ENCODE results near the gene TANK. TPM values are rescaled to one million over a fixed set of nuclear protein-coding genes. Genes with fewer than 3 reads are reported as not detected.

Gene TANK
- total and polyA plus RNA-seq, 2 donors (not counting 3 experiments of a cell fraction or from before 2014, with no cell fraction given), result 33.3 to 83.2 TPM

DNA sequence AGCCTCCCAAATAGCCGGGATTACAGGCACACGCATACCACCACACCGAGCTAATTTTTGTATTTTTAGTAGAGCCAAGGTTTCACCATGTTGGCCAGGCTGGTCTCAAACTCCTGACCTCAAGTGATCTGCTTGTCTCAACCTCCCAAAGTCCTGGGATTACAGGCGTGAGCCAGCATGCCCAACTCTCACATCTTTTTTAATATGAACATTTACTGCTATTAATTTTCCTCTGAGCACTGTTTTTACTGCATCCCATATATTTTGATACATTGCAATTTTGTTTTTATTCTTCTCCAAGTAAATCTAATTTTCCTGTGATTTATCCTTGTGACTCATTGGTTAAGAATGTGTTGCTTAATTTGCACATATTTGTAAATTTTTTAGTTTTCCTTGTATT lies 9.5 kb upstream of the TANK start:
- DNase-seq (ENCODE audit: low read depth, low spot score), result no peak
- H2AFZ ChIP-seq (ENCODE audit: low read depth, low read length), result no peak overlapping the region
- CTCF ChIA-PET, result no interaction called here

More for the DNA sequence above, 9.5 kb upstream of the TANK start:
- Histone ChIP-seq H3K4me2 (ENCODE audit: insufficient read depth, low read length) (no peak overlapping the region), H4K20me1 (replicated peaks; ENCODE audit: control insufficient read depth, extremely low read depth, insufficient read depth, low read length) (no peaks in the 10 kb centered on the region), H3K4me3 (replicated peaks in 1 of 3; ENCODE audit: insufficient read depth in 1 of 3, low read depth in 1 of 3, low read length in 3 of 3) (no peak overlapping the region), H3K4me1 (ENCODE audit: control insufficient read depth, extremely low read depth, insufficient read depth, low read length) (no peaks in the 10 kb centered on the region), H3K27ac (ENCODE audit: insufficient read depth, low read depth, low read length) (no peak overlapping the region), H3K9me1 (replicated peaks; ENCODE audit: control insufficient read depth, extremely low read depth, insufficient read depth, low read length) (no peaks in the 10 kb centered on the region), H3K79me2 (ENCODE audit: control insufficient read depth, insufficient read depth, low read length) (no peaks in the 10 kb centered on the region), H3K9ac (replicated peaks; ENCODE audit: extremely low read depth, insufficient read depth, low read length) (no peak overlapping the region), H3K9me3 (replicated peaks; ENCODE audit: control insufficient read depth, insufficient read depth, low read length) (no peaks in the 10 kb centered on the region), H3K27me3 (ENCODE audit: control insufficient read depth in 2 of 2, insufficient read depth in 2 of 2, low read length in 2 of 2) (no peaks in the 10 kb centered on the region), H3K36me3 (ENCODE audit: control insufficient read depth in 2 of 2, extremely low read depth in 1 of 2, insufficient read depth in 2 of 2, low read length in 2 of 2) (no peaks in the 10 kb centered on the region)
- intact Hi-C loops (cut with micrococcal nuclease), result no loop called here
- POLR2A ChIA-PET, result no interaction called here
- BruUV-seq (replicated peaks), result no TSS peak
- FAIRE-seq, result no peak
- TF ChIP-seq, protein P1, sequence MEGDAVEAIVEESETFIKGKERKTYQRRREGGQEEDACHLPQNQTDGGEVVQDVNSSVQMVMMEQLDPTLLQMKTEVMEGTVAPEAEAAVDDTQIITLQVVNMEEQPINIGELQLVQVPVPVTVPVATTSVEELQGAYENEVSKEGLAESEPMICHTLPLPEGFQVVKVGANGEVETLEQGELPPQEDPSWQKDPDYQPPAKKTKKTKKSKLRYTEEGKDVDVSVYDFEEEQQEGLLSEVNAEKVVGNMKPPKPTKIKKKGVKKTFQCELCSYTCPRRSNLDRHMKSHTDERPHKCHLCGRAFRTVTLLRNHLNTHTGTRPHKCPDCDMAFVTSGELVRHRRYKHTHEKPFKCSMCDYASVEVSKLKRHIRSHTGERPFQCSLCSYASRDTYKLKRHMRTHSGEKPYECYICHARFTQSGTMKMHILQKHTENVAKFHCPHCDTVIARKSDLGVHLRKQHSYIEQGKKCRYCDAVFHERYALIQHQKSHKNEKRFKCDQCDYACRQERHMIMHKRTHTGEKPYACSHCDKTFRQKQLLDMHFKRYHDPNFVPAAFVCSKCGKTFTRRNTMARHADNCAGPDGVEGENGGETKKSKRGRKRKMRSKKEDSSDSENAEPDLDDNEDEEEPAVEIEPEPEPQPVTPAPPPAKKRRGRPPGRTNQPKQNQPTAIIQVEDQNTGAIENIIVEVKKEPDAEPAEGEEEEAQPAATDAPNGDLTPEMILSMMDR (IDR thresholded peaks at IDR 0.05; ENCODE audit: extremely low read depth in 1 of 2, insufficient read depth in 1 of 2, low read depth in 1 of 2, low read length in 2 of 2), result no peak
- TF ChIP-seq MYC (IDR thresholded peaks at IDR 0.05; ENCODE audit: low read depth, low read length), result no peak
- TF ChIP-seq JUN (IDR thresholded peaks at IDR 0.05; ENCODE audit: borderline replicate concordance, insufficient read depth, insufficient read length, low read depth), result no peak
- TF ChIP-seq GATA2 (IDR thresholded peaks at IDR 0.05; ENCODE audit: insufficient read depth, insufficient read length, low read depth, low read length), result no peak
- TF ChIP-seq, protein P2, sequence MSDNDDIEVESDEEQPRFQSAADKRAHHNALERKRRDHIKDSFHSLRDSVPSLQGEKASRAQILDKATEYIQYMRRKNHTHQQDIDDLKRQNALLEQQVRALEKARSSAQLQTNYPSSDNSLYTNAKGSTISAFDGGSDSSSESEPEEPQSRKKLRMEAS (IDR thresholded peaks at IDR 0.05; ENCODE audit: insufficient read depth, insufficient read length), result no peak
- no peak for TF ChIP-seq FOS (IDR thresholded peaks at IDR 0.05; ENCODE audit: borderline replicate concordance, insufficient read depth, low read length)
- TF ChIP-seq EZH2 (IDR thresholded peaks at IDR 0.05; ENCODE audit: borderline replicate concordance, low read depth, low read length, severe bottlenecking), result no peak
- no peak for TF ChIP-seq POLR2AphosphoS5 (IDR thresholded peaks at IDR 0.05; ENCODE audit: insufficient read depth, low read depth, low read length)
- no peak for TF ChIP-seq POLR2A (IDR thresholded peaks at IDR 0.05; ENCODE audit: low read depth, low read length)
- dilution Hi-C loops (cut with MboI; ENCODE audit: extremely low pct_ligation_motif_present, low sequenced_read_pairs), result no loop called here
